Stomach (tissue), 19 donors: ENCODE measurements around the gene GCN1. TPM values are rescaled to one million over a fixed set of nuclear protein-coding genes. Genes with fewer than 3 reads are reported as not detected.

Experiments
- DNase-seq, 2 donors: peaks; one replicate each; pipeline versions ENCODE4 v3.0.0 to v3.0.0-alpha.2; 2013 to 2019
- H3K27ac ChIP-seq, 5 donors: fragments of 200-600 bp in 4 of 5; sonication (generic) in 4 of 5; one replicate each; pipeline ENCODE4 v1.5.1; 2013 to 2019; ENCODE audit warnings: mild to moderate bottlenecking in 1 of 5, moderate library complexity in 1 of 5
- H3K27me3 ChIP-seq, 3 donors: fragments of 200-600 bp; sonication (generic); one replicate each; pipeline ENCODE4 v1.5.1; 2017 to 2019; ENCODE audit warnings: mixed run types in 1 of 3
- H3K36me3 ChIP-seq, 4 donors: fragments of 200-600 bp; sonication (generic); 1 replicate in 3 of 4; 2 replicates in 1 of 4; pipeline ENCODE4 v1.5.1; 2016 to 2019
- H3K4me1 ChIP-seq, 4 donors: fragments of 200-600 bp; sonication (generic); one replicate each; pipeline ENCODE4 v1.5.1; 2016 to 2019
- H3K4me3 ChIP-seq, 4 donors: fragments of 200-600 bp; sonication (generic) in 3 of 4; one replicate each; pipeline ENCODE4 v1.5.1; 2016 to 2019; ENCODE audit warnings: mild to moderate bottlenecking in 1 of 4
- H3K9me3 ChIP-seq, 4 donors: fragments of 200-600 bp; sonication (generic); one replicate each; pipeline ENCODE4 v1.5.1; 2016 to 2019
- CTCF ChIP-seq, 7 experiments: fragments of 450-650 bp in 4 of 7; fragments of 200-600 bp in 3 of 7; sonication (generic) in 3 of 7; IDR thresholded peaks; one replicate each; pipeline ENCODE4 v1.5.1; 2016 to 2019; ENCODE audit warnings: antibody characterized with exemption in 7 of 7, control low read depth in 2 of 7, mild to moderate bottlenecking in 1 of 7
- EP300 ChIP-seq: sonication (generic); formaldehyde crosslinking; IDR thresholded peaks from one replicate; pipeline ENCODE4 v1.6.1; 2017; ENCODE audit warnings: antibody characterized with exemption
- POLR2A ChIP-seq, 4 donors: fragments of 450-650 bp; IDR thresholded peaks; one replicate each; pipeline ENCODE4 v1.6.1; 2016; ENCODE audit warnings: antibody characterized with exemption in 4 of 4, control low read depth in 2 of 4, mild to moderate bottlenecking in 1 of 4, moderate library complexity in 1 of 4
- POLR2AphosphoS5 ChIP-seq, 3 donors: sonication (generic); formaldehyde crosslinking; IDR thresholded peaks; one replicate each; pipeline ENCODE4 v1.6.1; 2016; ENCODE audit warnings: antibody characterized with exemption in 3 of 3
- WGBS, 5 donors: extraction: QIAGEN DNeasy Blood & Tissue Kit in 3 of 5; methylation state at CpG; one replicate each; pipeline versions ENCODE4 v1.1.5 to v1.1.7; 2013 to 2018; 5-methylcytosine and 5-hydroxymethylcytosine counted together
- intact Hi-C: fragments of 100-400 bp; cut with DNase I; formaldehyde crosslinking; loops from one replicate; pipeline ENCODE4 v1.15.1; 2023; ENCODE audit warnings: low total_unique reads
- long read RNA-seq, 10 donors: transcript quantifications; one replicate each; lab custom pipeline, GENCODE V29; 2026
- polyA plus RNA-seq, 3 donors: library from polyadenylated mRNA; stranded (reverse); fragments of 200-250 nt; gene quantifications; one replicate each; pipeline ENCODE4 v1.2.3, GENCODE V29; 2013
- total RNA-seq, 5 donors: library from RNA; depleted of rRNA; stranded (reverse); fragments of >200 nt; gene quantifications; one replicate each; pipeline versions ENCODE4 v1.1.0 to v1.2.3, GENCODE V29; 2014 to 2016
- donor health status: healthy with polysubstance abuse.
- donor health status: Bipolar disorder and iron deficiency.
- donor health status: healthy.

GCN1 gene
- 100 to 1,000 TPM in 4 of 5 donors, 10 to 100 TPM in 1; 84.0 to 226 (median 130) TPM for total RNA-seq
- polyA plus RNA-seq = 10 to 100 TPM in 2 of 3 donors, 1 to 10 TPM in 1; 8.7 to 14.5 (median 14.1) TPM
- long read RNA-seq, donor 1, partial matches to known transcripts = 0 of 1 reads
- long read RNA-seq, donor 1, other reads (novel, unspliced or antisense) = 0 of 1 reads
- long read RNA-seq, donor 2, partial matches to known transcripts = 11 of 11 reads
- long read RNA-seq, donor 2, other reads (novel, unspliced or antisense) = 0 of 11 reads
- long read RNA-seq, donor 3 = 0 reads
- long read RNA-seq, donor 4 = 0 reads
- long read RNA-seq, donor 5, partial matches to known transcripts = 0 of 1 reads
- long read RNA-seq, donor 5, other reads (novel, unspliced or antisense) = 0 of 1 reads
- long read RNA-seq, donor 6, partial matches to known transcripts = 40 of 40 reads
- long read RNA-seq, donor 6, other reads (novel, unspliced or antisense) = 0 of 40 reads
- long read RNA-seq, donor 7 = 0 reads
- long read RNA-seq, donor 8, partial matches to known transcripts = 0 of 1 reads
- long read RNA-seq, donor 8, other reads (novel, unspliced or antisense) = 0 of 1 reads
- long read RNA-seq, donor 9 = 0 reads
- long read RNA-seq, donor 10 = 0 reads

GRCh38 chr12:120194534-120195395, at the start of gene GCN1:
TSS of gene GCN1 (minus strand) at chr12:120194715. CDS start at chr12:120194697, 18 bp downstream.
- intact Hi-C loops = no loop called here
- Histone ChIP-seq H3K4me3 (peak within 1 kb of the TSS; percentile 74 to 99 (median 96)), H3K27me3 (no peaks in the 10 kb centered on the region), H3K9me3 (no peaks in the 10 kb centered on the region), H3K36me3 (peaks cover 42 to 59% (median 49%) of the 10 kb centered on the region in 4 donors), H3K27ac (peak within 1 kb of the TSS; percentile 76 to 90 (median 87)), H3K4me1 (peaks cover 57 to 83% (median 68%) of the 10 kb centered on the region in 4 donors)
- TF ChIP-seq EP300 = no peak
- no peak for TF ChIP-seq CTCF (IDR thresholded peaks at IDR 0.05)
- peak; percentile 90 to 98 (median 96) for TF ChIP-seq POLR2AphosphoS5 (IDR thresholded peaks at IDR 0.05)
- peak in 1 of 4 donors; percentile 74 for TF ChIP-seq POLR2A (IDR thresholded peaks at IDR 0.05)
- 2 to 5% (median 2%) methylated on average over 16 to 62 of the region's 62 CpGs for WGBS, 5 donors
- DNase-seq = peak; percentile 88 to 95

- TF ChIP-seq CTCF (IDR thresholded peaks at IDR 0.05) (no peak), POLR2A (IDR thresholded peaks at IDR 0.05) (no peak), POLR2AphosphoS5 (IDR thresholded peaks at IDR 0.05) (no peak), EP300 (no peak)
- Histone ChIP-seq H3K4me3 (no peak overlapping the region), H3K27ac (peak overlapping the region in 2 of 5 donors; percentile 36 to 60), H3K9me3 (no peaks in the 10 kb centered on the region), H3K36me3 (peaks cover 0 to 6% (median 0%) of the 10 kb centered on the region in 4 donors), H3K27me3 (no peaks in the 10 kb centered on the region), H3K4me1 (peaks cover 37 to 85% (median 60%) of the 10 kb centered on the region in 4 donors)
- 69 to 91% (median 83%) methylated on average over 8 of the region's 8 CpGs for WGBS, 5 donors
- no peak for DNase-seq
- intact Hi-C loops = no loop called here
These were observed 48.6 kb upstream of the GCN1 start for GRCh38 chr12:120242971-120243699.

- no peak for DNase-seq
- Histone ChIP-seq H3K4me1 (peaks cover 35 to 85% (median 59%) of the 10 kb centered on the region in 4 donors), H3K4me3 (no peak overlapping the region), H3K27ac (peak overlapping the region in 4 of 5 donors; percentile 10 to 60 (median 40)), H3K36me3 (peaks cover 0 to 6% (median 0%) of the 10 kb centered on the region in 4 donors), H3K9me3 (no peaks in the 10 kb centered on the region), H3K27me3 (no peaks in the 10 kb centered on the region)
- intact Hi-C loops = no loop called here
- TF ChIP-seq POLR2AphosphoS5 (IDR thresholded peaks at IDR 0.05) (peak in 1 of 3 donors; percentile 29), EP300 (no peak)
- WGBS, 5 donors = 65 to 82% (median 75%) methylated on average over 8 to 9 of the region's 9 CpGs
These were observed 47.8 kb upstream of the GCN1 start for GRCh38 chr12:120242275-120242799.

GRCh38 chr12:120241561-120242274, 47.2 kb upstream of the GCN1 start:
- H3K4me3 ChIP-seq = no peak overlapping the region
- no peaks in the 10 kb centered on the region for H3K27me3 ChIP-seq
- H3K4me1 ChIP-seq = peaks cover 34 to 85% (median 59%) of the 10 kb centered on the region in 4 donors
- peak overlapping the region in 4 of 5 donors; percentile 19 to 60 (median 40) for H3K27ac ChIP-seq
- intact Hi-C loops = no loop called here
- H3K9me3 ChIP-seq = no peaks in the 10 kb centered on the region
- peaks cover 0 to 6% (median 0%) of the 10 kb centered on the region in 4 donors for H3K36me3 ChIP-seq
- no peak for TF ChIP-seq POLR2AphosphoS5 (IDR thresholded peaks at IDR 0.05)
- no peak for TF ChIP-seq EP300
- TF ChIP-seq POLR2A (IDR thresholded peaks at IDR 0.05) = no peak
- TF ChIP-seq CTCF (IDR thresholded peaks at IDR 0.05) = no peak
- 66 to 77% (median 71%) methylated on average over 9 of the region's 9 CpGs for WGBS, 5 donors
- DNase-seq = no peak
